ENCODE measurements around the gene C6orf136.
"Not testable (repeated sequence)": the region's sequence is repeated elsewhere in the genome, so short reads cannot be mapped to it uniquely, and the experiment has no call there.

Gene C6orf136

GRCh38 chr6:30664994-30665767 is 18.2 kb downstream of the C6orf136 start:
- DNase-seq, result no peak

- not testable (repeated sequence) for DNase-seq
Measured at GRCh38 chr6:30666300-30666699, 19.4 kb downstream of the C6orf136 start.

GRCh38 chr6:30670760-30671527 is 24.0 kb downstream of the C6orf136 start:
- DNase-seq, result no peak

- DNase-seq, result peak; percentile 84
Measured at GRCh38 chr6:30672445-30673253, 25.7 kb downstream of the C6orf136 start, which contains the start of gene DHX16. Gene DHX16, minus strand, starts transcription at chr6:30673006. Its CDS starts 165 bp downstream, at chr6:30672841.

GRCh38 chr6:30676660-30677285 is 29.8 kb downstream of the C6orf136 start:
- no peak for DNase-seq

- no peak for DNase-seq
Measured at GRCh38 chr6:30678964-30679726, 32.2 kb downstream of the C6orf136 start.

GRCh38 chr6:30679765-30680535 is 33.0 kb downstream of the C6orf136 start:
- DNase-seq, result no peak

GRCh38 chr6:30681766-30682142 is 34.8 kb downstream of the C6orf136 start:
- no peak for DNase-seq

- no peak for DNase-seq
Measured at GRCh38 chr6:30682143-30683117, 35.5 kb downstream of the C6orf136 start.

- no peak for DNase-seq
Measured at GRCh38 chr6:30683183-30683979, 36.4 kb downstream of the C6orf136 start.

- DNase-seq, result no peak
Measured at GRCh38 chr6:30683980-30684338, 37.0 kb downstream of the C6orf136 start.

- no peak for DNase-seq
Measured at GRCh38 chr6:30684386-30685156, 37.6 kb downstream of the C6orf136 start.

GRCh38 chr6:30685157-30686008 is 38.5 kb downstream of the C6orf136 start:
- DNase-seq, result no peak

- DNase-seq, result peak; percentile 46
Measured at GRCh38 chr6:30686009-30686907, 39.3 kb downstream of the C6orf136 start, which contains the start of gene PPP1R18. Gene PPP1R18, minus strand, starts transcription at chr6:30686645. Its CDS starts 627 bp downstream, at chr6:30686018.

GRCh38 chr6:30686908-30687658 is 40.1 kb downstream of the C6orf136 start:
- peak; percentile 90 for DNase-seq

Measured in DMS79 (cell line).